GM12891 (cell line): ENCODE results near the gene MAD2L1BP.

Experiments used
- POLR2A ChIP-seq: IDR thresholded peaks from 2 replicates; pipeline ENCODE4 v1.6.1; 2011; ENCODE audit warnings: low read depth, low read length, control low read depth
- TAF1 ChIP-seq: IDR thresholded peaks from 2 replicates; pipeline ENCODE4 v1.6.1; 2011; ENCODE audit warnings: low read depth, low read length, control low read depth

GRCh38 chr6:43667245-43668150 lies 31.9 kb downstream of the MAD2L1BP start:
- no peak for TF ChIP-seq TAF1
- no peak; the same call in 1 of the 2 replicates for TF ChIP-seq POLR2A
